Activated CD4-positive, alpha-beta T cell treated with anti-CD3 and anti-CD28 coated beads, Interleukin-10, Interleukin-2, amounts not matched to agents 100 ng/mL and 50 ng/mL, durations not matched to agents 16 hours and 8 hours (primary cell): Measurements from ENCODE around the gene MXRA7.
A peak's percentile ranks its signal among the peaks of the same experiment; 100 is the strongest.

ENCODE experiments used
- DNase-seq: peaks from one replicate; pipeline ENCODE4 v3.0.0-alpha.2; 2020

MXRA7 gene

DNA sequence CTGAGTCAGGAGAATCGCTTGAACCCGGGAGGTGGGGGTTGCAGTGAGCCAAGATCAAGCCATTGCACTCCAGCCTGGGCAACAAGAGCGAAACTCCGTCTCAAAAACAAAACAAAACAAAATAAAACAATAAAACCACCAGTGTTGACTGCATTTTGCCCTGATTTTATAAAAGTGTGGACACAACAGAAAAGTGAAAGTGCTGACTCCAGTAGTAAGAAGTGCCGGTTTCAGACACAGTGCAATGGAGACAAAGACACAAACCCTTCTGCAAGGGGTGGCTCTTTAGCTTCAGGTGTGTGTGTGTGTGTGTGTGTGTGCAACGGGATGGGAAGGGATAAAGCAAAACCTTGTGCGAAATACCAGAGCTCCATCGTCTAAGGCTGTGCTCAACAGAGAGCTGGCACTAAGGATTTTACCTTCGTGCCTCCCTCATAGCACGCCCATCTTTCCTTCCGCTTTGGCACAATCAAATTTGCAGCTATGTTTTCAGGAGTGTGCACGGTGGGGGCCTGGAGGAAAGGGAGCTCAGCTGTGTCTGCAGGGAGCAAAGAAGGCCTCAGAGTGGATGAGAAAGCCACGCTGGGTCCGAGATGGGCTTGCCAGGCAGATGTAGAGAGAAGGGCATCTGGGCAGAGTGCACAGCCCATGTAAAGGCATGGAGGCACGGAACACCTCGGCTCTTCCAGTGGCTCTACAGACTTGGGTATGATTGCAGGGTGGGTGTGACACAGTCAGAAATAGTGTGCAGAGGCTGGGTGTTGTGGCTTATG is 15.5 kb downstream of the MXRA7 start:
- no peak for DNase-seq

DNA sequence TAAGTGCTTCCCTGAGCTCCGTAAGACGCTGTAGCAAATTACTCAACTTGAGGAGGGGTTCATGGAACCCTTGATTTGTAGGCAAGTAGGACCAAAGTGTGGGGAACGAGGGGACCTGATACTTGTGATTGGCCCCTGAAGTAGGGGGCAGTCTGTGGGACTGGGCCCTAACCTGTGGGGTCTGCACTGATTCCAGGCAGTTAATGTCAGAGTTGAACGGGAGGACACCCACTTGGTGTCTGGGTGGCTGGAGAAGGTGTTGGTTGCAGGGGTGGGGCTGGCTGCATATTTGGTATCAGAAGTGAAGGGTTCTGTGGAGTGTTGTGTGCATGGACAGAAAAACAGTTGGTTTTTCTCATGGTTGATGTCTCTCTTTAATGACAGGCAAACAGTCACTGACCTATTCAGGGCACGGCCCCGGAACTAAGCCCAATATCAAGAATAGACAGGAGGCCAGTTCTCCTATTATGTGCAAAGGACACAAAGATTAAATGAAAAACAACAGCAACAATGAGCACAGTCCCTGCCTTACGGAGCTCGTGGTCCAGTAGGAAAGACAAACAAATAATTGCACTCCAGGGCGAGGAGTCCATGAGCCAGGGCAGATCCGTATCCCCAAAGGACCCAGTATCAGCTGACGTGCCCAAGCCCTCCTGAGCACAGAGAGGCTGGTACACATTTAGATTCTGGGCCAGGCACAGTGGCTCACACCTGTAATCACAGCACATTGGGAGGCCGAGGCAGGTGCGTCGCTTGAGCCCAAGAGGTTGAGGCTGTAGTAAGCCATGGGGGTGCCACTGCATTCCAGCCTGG is 19.2 kb downstream of the MXRA7 start:
- DNase-seq = no peak

DNA sequence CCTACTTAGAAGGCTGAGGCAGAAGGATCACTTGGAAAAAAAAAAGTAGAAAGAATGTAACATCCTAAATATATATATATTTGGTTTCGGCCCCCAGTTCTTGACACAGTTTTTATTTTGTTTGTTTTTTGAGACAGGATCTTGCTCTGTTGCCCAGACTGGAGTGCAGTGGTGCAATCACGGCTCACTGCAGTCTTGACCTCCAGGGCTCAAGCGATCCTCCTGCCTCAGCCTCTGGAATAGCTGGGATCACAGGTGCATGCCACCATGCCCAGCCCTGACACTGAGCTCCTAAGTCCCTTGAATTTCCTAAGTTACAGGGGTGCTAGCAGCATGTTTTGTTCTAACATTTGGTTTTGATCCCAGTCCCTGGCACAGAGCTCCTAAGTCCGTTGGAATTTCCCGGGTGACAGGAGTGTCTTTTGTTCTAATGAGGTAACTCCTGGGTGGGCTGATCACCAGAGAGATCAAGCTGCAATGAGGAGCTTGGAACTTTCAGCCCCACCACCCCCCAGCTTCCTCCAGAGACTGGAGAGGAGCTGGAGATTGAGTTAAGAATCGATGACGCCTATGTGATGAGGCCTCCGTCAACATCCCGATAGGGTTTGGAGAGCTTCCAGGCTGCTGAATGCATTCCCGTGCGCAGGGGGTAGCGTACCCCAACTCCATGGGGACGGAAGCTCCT is 20.0 kb downstream of the MXRA7 start:
- no peak for DNase-seq

DNA sequence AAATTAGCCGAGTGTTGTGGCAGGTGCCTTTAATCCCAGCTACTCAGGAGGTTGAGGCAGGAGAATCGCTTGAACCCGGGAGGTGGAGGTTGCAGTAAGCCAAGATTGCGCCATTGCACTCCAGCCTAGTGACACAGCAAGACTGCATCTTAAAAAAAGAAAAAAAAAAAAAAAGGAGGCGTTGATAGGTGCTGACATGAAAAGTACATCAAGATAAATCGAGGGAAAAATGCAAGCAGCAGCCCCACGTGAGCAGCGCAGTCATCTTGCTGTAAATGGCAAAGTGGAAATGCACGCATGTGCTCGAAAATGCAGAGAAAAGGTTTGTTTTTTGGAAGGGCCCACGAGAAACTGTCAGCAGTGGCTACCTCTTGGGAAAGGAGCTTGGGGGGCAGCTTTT is 20.9 kb downstream of the MXRA7 start:
- DNase-seq = no peak

DNA sequence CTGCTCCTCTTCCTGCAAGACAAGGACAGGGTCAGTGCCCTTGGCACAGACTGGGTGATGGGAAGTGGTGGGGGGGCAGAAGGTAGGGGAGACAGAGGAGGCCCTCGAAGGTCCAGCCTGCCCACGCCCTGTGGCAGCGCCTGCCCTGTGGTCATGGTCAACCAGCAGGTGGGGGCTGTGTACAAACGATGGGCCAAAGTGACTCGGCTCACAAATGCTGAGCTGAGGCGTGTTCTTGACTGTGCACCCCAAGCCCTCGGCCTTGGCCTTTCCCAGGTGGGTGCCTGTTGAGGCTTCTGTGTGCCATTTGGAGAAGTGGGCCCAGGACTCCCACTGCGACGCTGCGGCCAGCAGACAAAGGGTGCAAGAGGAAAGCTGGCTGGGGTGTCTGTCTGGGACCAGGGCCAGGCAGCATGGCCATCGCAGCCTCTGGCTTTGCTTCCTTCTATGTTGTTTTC is 22.6 kb downstream of the MXRA7 start:
- no peak for DNase-seq

DNA sequence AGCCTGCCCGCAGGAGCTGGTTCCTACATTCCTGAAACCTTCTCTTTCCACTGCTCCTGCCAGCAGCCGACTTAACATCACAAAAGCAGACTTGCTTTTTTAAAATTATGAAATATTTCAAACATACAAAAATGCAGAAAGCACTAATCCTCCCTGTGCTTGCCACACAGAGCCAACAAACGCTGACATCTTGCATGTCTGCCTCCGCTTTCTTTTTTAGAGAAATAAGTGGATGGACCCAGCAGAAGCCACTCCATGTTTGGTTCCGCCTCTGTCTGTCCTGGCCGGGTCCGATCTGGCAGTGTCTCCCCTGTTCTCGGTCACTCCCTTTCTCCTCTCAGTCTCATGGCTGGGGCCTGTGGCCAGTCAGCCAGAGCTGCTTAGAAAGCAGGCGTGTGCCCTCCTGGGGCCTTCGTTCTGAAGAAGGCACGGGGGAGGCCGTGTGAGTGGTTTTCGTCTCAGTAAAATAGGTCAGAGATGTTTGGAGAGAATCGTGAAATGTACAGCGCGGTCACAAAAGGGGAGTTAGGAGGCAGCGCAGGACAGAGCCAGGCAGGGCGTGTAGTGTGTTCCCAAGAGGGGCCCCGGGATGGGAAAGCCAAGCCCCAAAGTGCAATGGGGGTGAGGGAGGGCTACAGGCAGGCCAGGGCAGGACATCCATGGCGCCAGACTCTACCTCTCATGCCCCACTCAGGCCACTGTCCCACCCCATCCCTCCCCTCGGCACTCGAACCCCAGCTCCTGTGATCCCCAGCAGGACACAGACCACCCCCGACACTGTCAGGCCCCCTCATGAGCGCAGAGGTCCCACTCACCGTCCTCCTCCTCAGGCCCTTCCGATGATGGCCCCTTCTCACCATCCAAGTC is 23.2 kb downstream of the MXRA7 start:
- no peak for DNase-seq

DNA sequence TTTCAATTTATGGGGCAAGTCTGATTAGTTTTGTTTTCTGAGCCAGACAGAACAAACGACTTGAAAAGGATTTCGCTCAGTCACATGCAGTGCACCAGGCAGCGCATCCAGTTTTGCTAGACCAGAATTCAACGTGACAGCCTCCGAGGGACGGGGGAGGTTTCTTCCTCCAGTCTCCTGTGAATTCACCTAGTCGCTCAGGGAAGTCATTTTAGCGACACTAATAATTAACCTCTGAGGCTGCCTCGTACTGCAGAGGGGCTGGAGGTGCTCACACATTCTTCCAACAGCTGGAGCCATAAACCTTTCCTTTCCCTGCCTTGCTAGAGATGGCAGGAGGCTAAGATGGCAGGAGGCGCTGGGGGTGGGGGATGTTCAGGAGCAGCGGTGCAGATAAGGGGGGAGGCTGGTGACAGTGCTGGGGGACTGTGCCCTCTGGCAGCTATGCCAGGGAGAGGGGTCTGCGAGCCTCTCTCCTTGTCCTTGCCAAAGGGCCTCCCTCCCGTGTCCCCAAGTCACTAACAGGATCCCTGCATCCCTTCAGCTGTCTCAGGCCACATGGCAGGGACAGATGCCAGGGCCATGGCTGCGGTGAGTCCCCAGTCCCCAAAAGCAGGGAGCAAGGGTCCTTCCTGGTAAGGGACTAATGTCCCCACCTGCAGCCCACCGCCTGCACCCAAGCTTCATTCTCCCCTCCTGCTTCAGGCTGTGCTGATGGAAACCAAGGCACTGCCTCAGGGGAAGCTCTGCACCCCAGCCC is 24.0 kb downstream of the MXRA7 start:
- DNase-seq = no peak

DNA sequence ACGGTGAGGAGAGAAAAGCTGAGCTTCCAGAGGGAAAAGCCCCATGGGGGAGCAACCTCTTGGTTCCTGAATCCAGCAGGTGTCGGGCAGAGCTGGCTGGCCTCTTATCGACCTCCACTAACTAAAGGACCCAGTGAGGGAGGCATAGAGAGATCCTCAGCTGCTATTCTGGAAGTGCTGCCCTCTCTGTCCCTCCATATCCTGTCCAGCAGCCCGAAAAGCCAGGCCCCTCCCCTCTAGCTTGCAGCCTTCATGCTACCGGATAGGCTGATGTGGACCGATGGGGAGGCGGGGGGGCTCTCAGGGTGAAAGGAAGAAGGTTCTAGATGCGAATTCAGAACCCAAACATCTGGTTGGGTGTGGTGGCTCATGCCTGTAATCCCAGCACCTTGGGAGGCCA is 24.9 kb downstream of the MXRA7 start:
- no peak for DNase-seq

DNA sequence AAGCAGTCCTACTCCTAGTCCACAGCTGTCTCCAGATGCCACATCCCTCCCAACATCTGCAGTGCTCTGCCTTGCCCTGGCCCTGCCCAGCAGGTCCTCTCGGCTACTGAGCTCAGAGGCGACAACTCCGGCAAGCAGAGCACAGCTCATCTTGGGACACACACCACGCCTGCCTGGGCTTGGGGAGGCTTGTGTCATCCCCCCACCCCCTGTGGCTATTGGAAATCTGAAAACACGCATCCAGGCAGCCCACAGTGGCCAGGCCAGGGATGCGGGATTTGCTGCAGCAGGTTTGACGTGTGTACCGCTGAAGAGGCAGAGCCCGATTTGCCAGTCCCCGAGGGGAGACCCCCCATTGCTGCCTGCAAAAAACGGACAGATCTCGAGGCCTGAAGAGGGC is 25.4 kb downstream of the MXRA7 start:
- DNase-seq = no peak

DNA sequence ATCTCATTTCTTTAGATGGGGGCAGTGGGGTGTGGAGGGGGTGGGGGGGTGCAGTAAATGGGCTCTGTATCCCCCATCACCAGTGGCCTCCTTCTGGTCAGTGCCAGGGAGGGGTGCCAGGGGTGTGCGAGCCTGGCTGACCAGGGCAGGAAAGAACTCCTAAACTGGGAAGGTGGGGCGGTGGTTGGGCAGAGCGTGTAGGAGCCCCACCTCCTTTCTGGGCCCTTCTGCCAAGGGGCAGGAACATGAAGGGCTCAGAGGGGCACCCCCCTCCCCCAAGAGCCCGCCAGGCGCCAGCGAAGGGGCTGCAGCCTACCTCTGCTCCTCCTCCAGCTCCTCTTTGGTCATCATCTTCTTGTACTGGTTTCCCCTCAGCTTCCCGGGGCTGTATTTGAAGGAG is 26.0 kb downstream of the MXRA7 start:
- DNase-seq = no peak

DNA sequence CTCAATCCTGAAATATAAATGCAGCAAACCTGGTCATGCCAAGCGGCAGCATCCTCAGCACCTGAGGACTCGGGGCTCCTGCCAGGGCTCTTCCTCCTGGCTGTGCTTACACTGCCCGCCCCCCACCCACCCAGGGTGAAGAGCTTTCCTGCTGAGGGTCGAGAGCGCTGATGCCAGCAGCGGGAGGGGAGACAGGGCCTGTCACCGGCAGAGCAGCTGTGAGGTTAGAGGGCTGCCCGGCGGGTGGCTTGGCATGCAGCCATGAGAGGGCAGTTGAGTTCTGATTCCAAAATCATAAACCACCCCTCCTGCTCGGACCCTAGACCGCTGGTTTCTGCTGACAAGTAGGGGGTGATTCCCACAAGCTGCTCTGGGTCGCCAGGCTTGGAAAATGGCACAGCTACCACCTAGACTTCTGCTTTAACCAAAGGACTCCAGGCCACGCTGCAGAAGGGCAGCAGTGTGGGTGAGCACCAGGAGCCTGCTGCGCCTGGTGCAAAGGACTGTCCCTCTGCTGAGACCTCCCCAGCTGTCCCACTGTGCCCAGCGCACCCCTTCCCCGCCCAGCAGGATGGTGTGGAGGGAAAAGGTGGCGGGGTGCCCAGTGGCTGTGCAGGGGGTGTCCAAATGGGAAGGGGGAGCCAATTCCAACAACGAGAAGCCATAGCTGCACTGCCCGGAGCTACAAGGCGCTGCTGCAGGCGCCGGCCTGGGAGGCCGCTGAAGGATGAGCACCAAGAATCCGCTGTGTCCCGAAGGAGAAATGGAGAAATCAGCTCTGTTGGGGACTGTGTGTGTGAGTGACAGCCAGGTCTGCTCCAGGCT is 26.6 kb downstream of the MXRA7 start:
- DNase-seq = no peak

DNA sequence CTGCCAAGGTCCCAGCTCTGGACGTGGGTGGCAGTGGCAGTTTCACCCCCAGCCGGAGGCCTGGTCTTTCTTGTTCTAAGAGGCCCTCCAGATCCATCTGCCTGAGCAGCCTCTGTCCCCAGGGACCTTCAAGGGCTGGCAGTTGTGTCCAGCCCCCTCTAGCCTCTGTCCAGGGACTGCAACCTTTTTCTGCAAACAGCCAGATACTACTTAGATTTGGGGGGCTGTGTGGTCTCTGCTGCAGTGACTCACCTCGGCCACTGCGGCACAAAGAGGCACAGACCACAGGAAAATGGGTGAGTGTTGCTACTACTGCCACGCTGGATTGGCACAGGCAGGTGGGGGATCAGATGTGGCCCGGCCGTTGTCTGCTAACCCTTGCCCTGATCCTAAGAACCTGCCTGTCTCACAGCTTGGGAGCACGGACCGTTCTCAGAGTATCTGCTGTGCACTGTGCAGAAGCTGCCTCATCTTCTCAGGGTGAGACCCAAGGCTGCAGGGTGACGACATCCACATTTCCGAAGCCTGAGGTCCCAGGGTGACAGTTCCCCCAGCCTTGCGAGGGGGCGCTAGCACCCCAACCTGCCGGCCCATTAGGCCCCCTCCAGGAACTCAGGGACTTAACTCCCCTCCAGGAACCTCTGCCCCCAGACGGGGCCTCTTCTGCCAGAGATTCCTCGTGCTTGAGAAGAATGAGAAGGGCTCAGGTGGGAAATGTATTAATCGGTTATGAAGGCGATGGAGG is 27.6 kb downstream of the MXRA7 start:
- no peak for DNase-seq

DNA sequence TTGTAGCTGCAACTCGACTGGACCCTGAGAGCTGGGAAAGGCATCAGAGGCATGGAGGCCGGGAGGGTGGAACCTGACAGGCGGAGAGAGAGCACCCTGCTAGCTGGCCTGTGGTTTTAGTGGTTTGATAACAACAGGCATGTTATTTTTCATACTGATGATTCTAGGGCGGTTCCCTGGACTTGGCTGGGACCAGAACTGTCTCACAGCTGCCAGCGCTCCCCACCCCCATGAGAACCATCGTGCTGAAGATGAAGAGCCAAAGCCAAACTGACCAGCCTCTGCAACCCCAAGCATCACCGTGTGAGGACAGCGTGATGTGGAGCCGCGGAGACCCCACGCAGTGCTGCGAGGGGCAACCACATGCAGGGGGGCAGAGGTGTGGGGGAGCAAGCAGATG is 28.5 kb downstream of the MXRA7 start:
- no peak for DNase-seq

DNA sequence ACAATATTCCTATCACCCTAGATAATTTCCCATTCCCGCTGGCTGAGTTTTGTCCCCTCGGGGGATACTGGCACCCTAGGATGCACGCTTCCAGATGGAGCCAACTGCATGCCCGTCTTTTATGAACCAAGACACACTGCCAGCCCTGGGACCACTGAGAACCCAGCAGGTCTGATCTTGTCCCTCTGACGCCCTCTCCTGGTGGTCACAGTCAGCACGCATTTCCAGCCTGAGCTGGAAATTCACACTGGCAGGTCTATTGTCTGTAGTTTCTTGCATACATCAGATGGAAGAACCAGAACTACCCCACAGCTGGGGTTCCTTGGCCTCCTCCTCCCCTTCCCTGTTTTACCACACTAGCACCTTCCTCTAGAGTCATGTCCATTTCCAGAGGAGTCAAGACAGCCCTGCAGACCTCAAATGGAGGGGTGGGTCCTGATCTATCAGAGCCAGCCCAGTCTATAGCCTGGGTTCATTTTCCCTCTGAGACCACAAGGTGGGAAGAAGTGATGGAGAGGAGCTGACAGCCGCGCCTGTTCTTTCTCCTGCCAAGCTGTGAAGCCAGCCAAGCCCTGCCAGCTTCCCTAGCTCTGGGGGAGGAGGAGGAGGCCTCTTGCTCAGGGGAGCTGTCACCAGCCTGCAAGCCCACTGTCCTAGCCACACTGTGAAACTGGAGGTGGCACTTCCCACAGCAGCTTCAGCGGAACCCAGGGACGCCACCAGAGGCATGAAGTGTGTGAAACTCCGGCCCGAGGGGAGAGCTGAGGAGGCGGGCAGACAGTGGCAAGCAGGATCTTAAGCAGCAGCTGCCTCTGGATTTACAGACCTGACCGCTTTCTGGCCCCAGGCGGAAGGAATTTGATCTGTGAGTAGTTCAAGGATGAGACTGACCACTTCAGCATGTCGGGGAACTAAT is 29.3 kb downstream of the MXRA7 start:
- peak; percentile 69 for DNase-seq

DNA sequence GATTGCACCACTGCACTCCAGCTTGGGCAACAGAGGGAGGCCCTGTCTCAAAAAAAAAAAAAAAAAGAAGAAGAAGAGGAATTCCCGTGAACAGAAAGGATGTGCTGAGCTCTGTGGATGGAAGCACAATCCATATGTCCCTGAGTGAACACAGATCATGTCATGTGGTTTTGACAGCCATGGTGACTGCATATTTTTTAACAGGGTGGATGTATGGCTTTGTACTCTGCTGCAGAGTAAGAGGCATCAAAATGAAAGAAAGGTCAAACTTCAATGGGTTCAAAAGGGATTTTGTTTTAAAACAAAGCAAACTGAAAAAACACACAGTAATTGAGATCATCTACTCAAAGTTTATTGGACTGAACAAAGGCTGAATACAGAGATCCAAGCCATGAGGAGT is 31.5 kb downstream of the MXRA7 start:
- DNase-seq = no peak

DNA sequence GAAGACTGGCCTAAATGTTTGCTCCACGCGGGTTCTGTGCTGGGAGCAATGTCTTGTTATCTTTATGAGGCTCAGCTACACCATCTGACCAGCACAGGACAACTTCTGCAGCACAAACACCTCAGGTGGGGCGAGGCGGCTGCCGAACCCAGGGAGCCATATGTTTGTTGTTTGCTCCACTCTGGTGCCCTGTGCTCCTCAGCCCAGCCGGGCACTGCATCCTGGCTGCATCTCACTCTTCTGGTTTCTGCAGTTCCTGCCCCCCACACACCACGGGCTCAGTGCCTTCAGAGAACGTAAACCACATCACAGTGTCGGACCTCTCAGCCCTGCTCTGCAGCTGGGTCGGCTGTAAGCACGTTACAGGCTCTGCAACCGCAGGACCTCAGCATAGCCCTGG is 32.4 kb downstream of the MXRA7 start:
- DNase-seq = peak; percentile 29

DNA sequence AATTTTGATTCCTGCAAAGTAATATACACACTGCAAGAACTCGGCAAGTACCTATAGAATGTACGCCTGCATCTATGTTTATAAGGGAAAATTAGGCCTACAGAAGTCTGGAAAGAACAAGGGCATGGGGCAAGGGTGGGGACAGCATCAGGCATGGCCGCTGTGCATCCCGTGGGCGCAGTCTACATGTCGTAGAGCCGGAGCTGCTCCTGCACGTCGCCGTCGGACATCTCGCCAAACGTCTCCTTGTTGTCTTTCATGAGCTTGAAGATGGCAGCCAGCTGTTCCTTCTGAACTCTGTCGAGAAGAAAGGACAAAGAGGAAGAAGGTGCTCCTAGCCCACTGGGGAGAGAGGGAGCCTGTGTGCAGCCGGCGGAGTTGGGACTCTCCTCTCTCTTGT is 33.4 kb downstream of the MXRA7 start:
- no peak for DNase-seq

DNA sequence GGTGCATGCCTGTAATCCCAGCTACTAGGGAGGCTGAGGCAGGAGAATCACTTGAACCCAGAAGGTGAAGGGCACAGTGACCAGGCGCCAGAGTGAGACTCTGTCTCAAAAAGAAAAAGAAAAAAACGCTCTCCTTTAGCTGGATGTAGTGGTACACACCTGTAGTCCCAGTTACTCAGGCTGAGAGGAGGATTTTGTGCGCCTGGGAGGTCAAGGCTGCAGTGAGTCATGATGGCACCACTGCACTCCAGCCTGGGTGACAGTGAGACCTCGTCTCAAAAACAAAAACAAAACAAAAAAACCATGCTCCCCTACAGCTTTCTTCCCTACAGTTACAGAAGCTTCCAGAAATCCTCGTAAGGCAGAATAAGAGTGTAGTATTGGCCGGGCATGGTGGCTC is 34.1 kb downstream of the MXRA7 start:
- no peak for DNase-seq

DNA sequence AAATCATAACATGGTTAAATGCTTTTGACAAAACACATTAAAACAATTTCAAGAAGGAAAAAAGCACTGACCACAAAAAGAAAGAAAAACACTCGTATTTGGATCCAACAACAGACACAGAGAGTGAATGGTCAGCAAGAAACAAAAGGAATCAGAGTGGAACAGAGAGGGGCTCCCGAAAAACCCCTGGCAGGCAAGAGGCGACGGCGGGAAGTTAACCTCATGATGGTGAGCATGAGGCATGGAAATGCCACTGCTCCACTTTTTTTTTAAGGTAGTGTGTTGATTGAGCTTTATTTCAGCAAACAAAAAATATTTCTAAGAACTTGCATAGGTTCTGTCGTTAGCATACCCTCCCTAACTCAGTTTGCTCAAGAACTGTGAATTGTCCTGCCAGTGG is 35.1 kb downstream of the MXRA7 start:
- DNase-seq = no peak
